ENCODE data around the gene CHKA.

GRCh38 chr11:68081691-68082090, 39.5 kb downstream of the CHKA start:
- TF ChIP-seq POLR2A (IDR thresholded peaks at IDR 0.05), result peak in 1 of 3 donors; percentile 5
- TF ChIP-seq, protein P1, sequence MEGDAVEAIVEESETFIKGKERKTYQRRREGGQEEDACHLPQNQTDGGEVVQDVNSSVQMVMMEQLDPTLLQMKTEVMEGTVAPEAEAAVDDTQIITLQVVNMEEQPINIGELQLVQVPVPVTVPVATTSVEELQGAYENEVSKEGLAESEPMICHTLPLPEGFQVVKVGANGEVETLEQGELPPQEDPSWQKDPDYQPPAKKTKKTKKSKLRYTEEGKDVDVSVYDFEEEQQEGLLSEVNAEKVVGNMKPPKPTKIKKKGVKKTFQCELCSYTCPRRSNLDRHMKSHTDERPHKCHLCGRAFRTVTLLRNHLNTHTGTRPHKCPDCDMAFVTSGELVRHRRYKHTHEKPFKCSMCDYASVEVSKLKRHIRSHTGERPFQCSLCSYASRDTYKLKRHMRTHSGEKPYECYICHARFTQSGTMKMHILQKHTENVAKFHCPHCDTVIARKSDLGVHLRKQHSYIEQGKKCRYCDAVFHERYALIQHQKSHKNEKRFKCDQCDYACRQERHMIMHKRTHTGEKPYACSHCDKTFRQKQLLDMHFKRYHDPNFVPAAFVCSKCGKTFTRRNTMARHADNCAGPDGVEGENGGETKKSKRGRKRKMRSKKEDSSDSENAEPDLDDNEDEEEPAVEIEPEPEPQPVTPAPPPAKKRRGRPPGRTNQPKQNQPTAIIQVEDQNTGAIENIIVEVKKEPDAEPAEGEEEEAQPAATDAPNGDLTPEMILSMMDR (IDR thresholded peaks at IDR 0.05), result peak in 1 of 7 experiments; percentile 19

All from body of pancreas (tissue), 4 donors.